Left forelimb (tissue), 1 donor: ENCODE results near the gene SLC35F6.

ENCODE experiments used
- DNase-seq: peaks from one replicate; pipeline ENCODE4 v3.0.0-alpha.2; 2018; ENCODE audit warnings: low spot score

Gene SLC35F6

DNA sequence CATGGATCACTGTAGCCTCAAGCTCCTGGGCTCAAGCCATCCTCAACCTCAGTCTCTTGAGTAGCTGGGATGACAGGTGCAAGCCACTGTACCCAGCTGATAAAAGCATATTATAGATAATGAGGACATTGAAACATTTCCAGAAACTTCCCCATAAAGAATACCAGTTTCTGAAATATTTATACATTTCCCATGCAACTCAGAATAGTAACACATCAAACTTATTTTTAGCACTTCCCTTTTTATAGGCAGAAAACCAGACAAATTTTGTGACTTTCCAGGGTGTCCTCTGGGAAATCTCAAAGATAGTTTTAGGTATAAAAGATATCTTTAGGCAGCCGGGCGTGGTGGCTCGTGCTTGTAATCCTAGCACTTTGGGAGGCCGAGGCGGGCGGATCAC is 58.8 kb downstream of the SLC35F6 start:
- no peak for DNase-seq
